ENCODE results near the gene AICDA.

DNA sequence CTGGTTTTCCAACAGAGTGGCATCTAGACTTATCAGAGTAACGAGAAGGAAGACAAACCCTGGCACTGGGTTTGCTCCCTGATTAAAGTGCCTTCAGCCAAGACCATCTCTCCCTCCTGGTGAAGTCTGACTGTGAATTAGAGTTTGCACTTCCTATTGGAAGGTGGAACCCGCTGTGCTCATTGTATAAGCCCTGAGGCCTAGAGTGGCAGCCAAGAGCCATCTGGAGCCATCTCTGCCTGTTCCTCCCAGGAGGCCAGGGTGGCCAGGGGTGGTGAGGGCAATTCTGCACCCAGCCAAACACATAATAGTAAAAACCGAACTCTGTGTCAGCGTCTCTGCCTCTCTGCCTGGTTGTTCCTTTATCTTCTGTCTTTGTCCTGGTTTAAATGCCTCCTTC lies 25.0 kb upstream of the AICDA start:
- TF ChIP-seq, protein P1, sequence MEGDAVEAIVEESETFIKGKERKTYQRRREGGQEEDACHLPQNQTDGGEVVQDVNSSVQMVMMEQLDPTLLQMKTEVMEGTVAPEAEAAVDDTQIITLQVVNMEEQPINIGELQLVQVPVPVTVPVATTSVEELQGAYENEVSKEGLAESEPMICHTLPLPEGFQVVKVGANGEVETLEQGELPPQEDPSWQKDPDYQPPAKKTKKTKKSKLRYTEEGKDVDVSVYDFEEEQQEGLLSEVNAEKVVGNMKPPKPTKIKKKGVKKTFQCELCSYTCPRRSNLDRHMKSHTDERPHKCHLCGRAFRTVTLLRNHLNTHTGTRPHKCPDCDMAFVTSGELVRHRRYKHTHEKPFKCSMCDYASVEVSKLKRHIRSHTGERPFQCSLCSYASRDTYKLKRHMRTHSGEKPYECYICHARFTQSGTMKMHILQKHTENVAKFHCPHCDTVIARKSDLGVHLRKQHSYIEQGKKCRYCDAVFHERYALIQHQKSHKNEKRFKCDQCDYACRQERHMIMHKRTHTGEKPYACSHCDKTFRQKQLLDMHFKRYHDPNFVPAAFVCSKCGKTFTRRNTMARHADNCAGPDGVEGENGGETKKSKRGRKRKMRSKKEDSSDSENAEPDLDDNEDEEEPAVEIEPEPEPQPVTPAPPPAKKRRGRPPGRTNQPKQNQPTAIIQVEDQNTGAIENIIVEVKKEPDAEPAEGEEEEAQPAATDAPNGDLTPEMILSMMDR (IDR thresholded peaks at IDR 0.05) = no peak
- TF ChIP-seq POLR2A (IDR thresholded peaks at IDR 0.05; ENCODE audit: low read depth) = no peak
- no peak for TF ChIP-seq POLR2AphosphoS5 (IDR thresholded peaks at IDR 0.05)

Data from esophagus muscularis mucosa (tissue), 3 donors.